ENCODE results near the gene VMAC. TPM values are rescaled to one million over a fixed set of nuclear protein-coding genes. Genes with fewer than 3 reads are reported as not detected.

The VMAC gene
- total RNA-seq, 2 donors from 2014 or later, result 5.9 TPM

- Histone ChIP-seq H3K9me3 (ENCODE audit: control insufficient read depth, low read length) (no peaks in the 10 kb centered on the region), H3K4me1 (ENCODE audit: control insufficient read depth, insufficient read depth, low read length) (no peaks in the 10 kb centered on the region), H3K27ac (ENCODE audit: low read depth, low read length) (no peak overlapping the region), H3K36me3 (ENCODE audit: control insufficient read depth, insufficient read depth, low read length) (peaks cover 6% of the 10 kb centered on the region), H3K9ac (ENCODE audit: extremely low read depth, low read length, poor library complexity, severe bottlenecking) (peak overlapping the region; percentile 56), H3K27me3 (ENCODE audit: control insufficient read depth, insufficient read depth, low read length, poor library complexity, severe bottlenecking) (no peaks in the 10 kb centered on the region), H3K4me3 (ENCODE audit: low read length) (peak overlapping the region; percentile 83)
- peak overlapping the region; percentile 96 for H3K4me3 Mint-ChIP-seq
- H3K9me3 Mint-ChIP-seq, result no peaks in the 10 kb centered on the region
- WGBS, 2 experiments (ENCODE audit: insufficient coverage in 1 of 2, insufficient read length in 1 of 2), result 60 to 62% methylated on average over 20 to 31 of the region's 31 CpGs
- H3K27ac Mint-ChIP-seq, result peak overlapping the region; percentile 64
- no peak for DNase-seq
- H3K36me3 Mint-ChIP-seq (ENCODE audit: low read depth), result peaks cover 11% of the 10 kb centered on the region
- no peaks in the 10 kb centered on the region for H3K27me3 Mint-ChIP-seq (ENCODE audit: insufficient read depth)
- H3K4me1 Mint-ChIP-seq, result peaks cover 3% of the 10 kb centered on the region
- TF ChIP-seq CTCF (conservative IDR thresholded peaks at IDR 0.05), result no peak
These were observed 574 bp downstream of the VMAC start for GRCh38 chr19:5905114-5905778.

- H3K36me3 Mint-ChIP-seq (ENCODE audit: low read depth), result peaks cover 2% of the 10 kb centered on the region
- H3K4me3 Mint-ChIP-seq, result no peak overlapping the region
- Histone ChIP-seq H3K4me3 (ENCODE audit: low read length) (no peak overlapping the region), H3K27ac (ENCODE audit: low read depth, low read length) (no peak overlapping the region), H3K9ac (ENCODE audit: extremely low read depth, low read length, poor library complexity, severe bottlenecking) (no peak overlapping the region), H3K4me1 (ENCODE audit: control insufficient read depth, insufficient read depth, low read length) (no peaks in the 10 kb centered on the region), H3K9me3 (ENCODE audit: control insufficient read depth, low read length) (no peaks in the 10 kb centered on the region), H3K36me3 (ENCODE audit: control insufficient read depth, insufficient read depth, low read length) (peaks cover 5% of the 10 kb centered on the region), H3K27me3 (ENCODE audit: control insufficient read depth, insufficient read depth, low read length, poor library complexity, severe bottlenecking) (no peaks in the 10 kb centered on the region)
- no peaks in the 10 kb centered on the region for H3K27me3 Mint-ChIP-seq (ENCODE audit: insufficient read depth)
- TF ChIP-seq CTCF (conservative IDR thresholded peaks at IDR 0.05), result no peak
- peaks cover 3% of the 10 kb centered on the region for H3K4me1 Mint-ChIP-seq
- H3K27ac Mint-ChIP-seq, result no peak overlapping the region
- 64 to 67% methylated on average over 4 to 5 of the region's 5 CpGs for WGBS, 2 experiments (ENCODE audit: insufficient coverage in 1 of 2, insufficient read length in 1 of 2)
- no peak for DNase-seq
- no peaks in the 10 kb centered on the region for H3K9me3 Mint-ChIP-seq
These were observed 2.6 kb downstream of the VMAC start for GRCh38 chr19:5907241-5907640.

- whole genome bisulfite sequencing, 2 experiments (ENCODE audit: insufficient coverage in 1 of 2, insufficient read length in 1 of 2), result 86 to 88% methylated on average over 8 to 14 of the region's 14 CpGs
- Mint-ChIP-seq H3K27ac (no peak overlapping the region), H3K4me1 (no peaks in the 10 kb centered on the region)
These were observed 4.2 kb downstream of the VMAC start for GRCh38 chr19:5908773-5909442.

More at GRCh38 chr19:5908773-5909442, 4.2 kb downstream of the VMAC start:
- H3K27ac ChIP-seq (ENCODE audit: low read depth, low read length), result peak overlapping the region; percentile 81
- H3K27me3 Mint-ChIP-seq (ENCODE audit: insufficient read depth), result no peaks in the 10 kb centered on the region
- H3K9me3 Mint-ChIP-seq, result no peaks in the 10 kb centered on the region
- H3K4me3 ChIP-seq (ENCODE audit: low read length), result no peak overlapping the region
- H3K4me3 Mint-ChIP-seq, result no peak overlapping the region
- no peaks in the 10 kb centered on the region for H3K27me3 ChIP-seq (ENCODE audit: control insufficient read depth, insufficient read depth, low read length, poor library complexity, severe bottlenecking)
- H3K36me3 ChIP-seq (ENCODE audit: control insufficient read depth, insufficient read depth, low read length), result peaks cover 5% of the 10 kb centered on the region
- no peak for TF ChIP-seq CTCF (conservative IDR thresholded peaks at IDR 0.05)
- peak overlapping the region; percentile 15 for H3K9ac ChIP-seq (ENCODE audit: extremely low read depth, low read length, poor library complexity, severe bottlenecking)
- no peaks in the 10 kb centered on the region for H3K9me3 ChIP-seq (ENCODE audit: control insufficient read depth, low read length)
- no peak for DNase-seq
- H3K4me1 ChIP-seq (ENCODE audit: control insufficient read depth, insufficient read depth, low read length), result no peaks in the 10 kb centered on the region
- H3K36me3 Mint-ChIP-seq (ENCODE audit: low read depth), result peaks cover 2% of the 10 kb centered on the region
